Measurements from ENCODE around the gene PPIL4. TPM values are rescaled to one million over a fixed set of nuclear protein-coding genes. Genes with fewer than 3 reads are reported as not detected.

PPIL4 gene
- total and polyA plus RNA-seq, 2 of the 13 experiments (the other 11 are each of a cell fraction or from before 2014, with no cell fraction given): 5.5 to 46.0 TPM

- Histone ChIP-seq H3K4me1 (ENCODE audit: insufficient read depth, low read length) (peaks cover 43% of the 10 kb centered on the region), H3K9ac (ENCODE audit: insufficient read depth, low read depth, low read length) (no peak overlapping the region), H3K4me2 (ENCODE audit: low read depth, low read length) (no peak overlapping the region), H3K4me3 (replicated peaks in 1 of 3; ENCODE audit: insufficient read depth in 1 of 3, low read depth in 2 of 3, low read length in 3 of 3) (no peak overlapping the region), H3K9me3 (ENCODE audit: low read length) (no peaks in the 10 kb centered on the region), H3K79me2 (ENCODE audit: insufficient read depth, low read length) (no peaks in the 10 kb centered on the region), H2AFZ (ENCODE audit: low read length) (no peak overlapping the region), H3K36me3 (replicated peaks in 1 of 2; ENCODE audit: control insufficient read depth in 1 of 2, insufficient read depth in 2 of 2, low read length in 2 of 2) (no peaks in the 10 kb centered on the region), H3K27ac (ENCODE audit: extremely low read length, insufficient read depth, low read length) (no peak overlapping the region), H3K27me3 (ENCODE audit: control insufficient read depth in 1 of 2, insufficient read depth in 2 of 2, low read length in 2 of 2) (no peaks in the 10 kb centered on the region), H4K20me1 (ENCODE audit: insufficient read depth, low read length) (no peaks in the 10 kb centered on the region)
- ChIA-PET CTCF (ENCODE audit: low intra/inter-chr PET ratio, low total read pairs) (no interaction called here), POLR2A (no interaction called here)
- ATAC-seq (no peak), FAIRE-seq (no peak), DNase-seq (ENCODE audit: low spot score) (no peak)
- in situ Hi-C loops (cut with HindIII; ENCODE audit: extremely low pct_ligation_motif_present, low pct_unique_long_range_greater_than_20kb): no loop called here
- no TSS peak for BruUV-seq (replicated peaks)
- WGBS (ENCODE audit: low lambda C conversion rate): 89% methylated on average over 2 of the region's 2 CpGs
- intact Hi-C loops (cut with micrococcal nuclease; ENCODE audit: unreplicated experiment): no loop called here
- no peak for TF ChIP-seq GLI4 (CRISPR knock-in tag; IDR thresholded peaks at IDR 0.05; ENCODE audit: borderline replicate concordance)
- TF ChIP-seq CENPT (CRISPR knock-in tag; IDR thresholded peaks at IDR 0.05; ENCODE audit: low read depth): no peak
- no peak for TF ChIP-seq ZNF773 (CRISPR knock-in tag; IDR thresholded peaks at IDR 0.05; ENCODE audit: borderline replicate concordance)
- no peak for TF ChIP-seq ZNF724P (CRISPR knock-in tag; IDR thresholded peaks at IDR 0.05; ENCODE audit: borderline replicate concordance)
- no peak for TF ChIP-seq ZNF747 (CRISPR knock-in tag; IDR thresholded peaks at IDR 0.05; ENCODE audit: borderline replicate concordance)
- no peak for TF ChIP-seq SMARCC2 (IDR thresholded peaks at IDR 0.05)
- TF ChIP-seq RNF219 (CRISPR knock-in tag; IDR thresholded peaks at IDR 0.05): no peak
- TF ChIP-seq MATR3 (CRISPR knock-in tag; IDR thresholded peaks at IDR 0.05): no peak
- TF ChIP-seq ZHX1 (CRISPR knock-in tag; IDR thresholded peaks at IDR 0.05; ENCODE audit: low read depth): no peak
- TF ChIP-seq ZHX2 (IDR thresholded peaks at IDR 0.05; ENCODE audit: low read depth): no peak
- no peak for TF ChIP-seq ZHX2 (CRISPR knock-in tag; IDR thresholded peaks at IDR 0.05; ENCODE audit: borderline replicate concordance)
- TF ChIP-seq GATAD2A (CRISPR knock-in tag; IDR thresholded peaks at IDR 0.05): no peak
- no peak for TF ChIP-seq FOXA3 (CRISPR knock-in tag; IDR thresholded peaks at IDR 0.05)
- no peak for TF ChIP-seq KLF11 (CRISPR knock-in tag; IDR thresholded peaks at IDR 0.05)
- no peak for TF ChIP-seq PCBP1 (IDR thresholded peaks at IDR 0.05; ENCODE audit: borderline replicate concordance, low read depth, low read length)
These were observed 74.9 kb downstream of the PPIL4 start for GRCh38 chr6:149470948-149471347.
